GM18520 (cell line): ENCODE data around the gene ARL4C.
"Not testable (repeated sequence)": the region's sequence is repeated elsewhere in the genome, so short reads cannot be mapped to it uniquely, and the experiment has no call there.

Source experiments
- ATAC-seq: cut with Tn5 transposase; IDR thresholded peaks from one replicate; pipeline ENCODE4 v1.9.1; 2021; ENCODE audit not compliant: unreplicated experiment

The ARL4C gene

DNA sequence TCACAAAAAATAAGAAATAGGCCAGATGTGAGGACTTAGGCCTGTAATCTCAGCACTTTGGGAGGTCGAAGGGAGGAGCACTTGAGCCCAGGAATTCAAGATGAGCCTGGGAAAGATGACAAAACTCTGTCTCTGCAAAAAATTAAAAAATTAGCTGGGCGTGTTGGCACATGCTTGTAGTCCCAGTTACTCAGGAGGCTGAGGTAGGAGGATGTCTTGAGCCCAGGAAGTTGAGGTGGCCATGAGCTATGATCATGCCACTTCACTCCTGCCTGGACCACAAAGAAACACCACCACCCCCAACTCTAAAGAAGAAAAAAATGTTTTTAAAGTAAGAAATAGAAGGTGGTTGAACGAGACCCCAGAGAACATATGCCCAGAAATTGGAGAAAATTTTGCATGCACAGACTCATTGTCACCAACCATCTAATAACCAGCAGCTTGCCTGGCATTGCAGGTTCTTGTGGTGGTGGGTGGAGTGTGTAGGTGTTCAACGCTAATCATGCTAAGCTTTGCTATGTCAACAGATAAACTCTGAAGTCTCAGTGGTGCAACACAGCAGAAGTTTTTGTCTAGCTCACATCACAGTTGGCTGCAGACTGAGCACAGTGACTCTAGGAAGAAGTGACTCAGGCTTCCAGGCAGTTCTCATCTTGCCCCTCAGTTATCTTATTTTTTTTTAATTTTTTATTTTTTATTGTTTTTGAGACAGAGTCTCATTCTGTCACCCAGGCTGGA, 18.6 kb downstream of the ARL4C start:
- no peak for ATAC-seq

GRCh38 chr2:234476766-234477165, 20.1 kb downstream of the ARL4C start:
- no peak for ATAC-seq

DNA sequence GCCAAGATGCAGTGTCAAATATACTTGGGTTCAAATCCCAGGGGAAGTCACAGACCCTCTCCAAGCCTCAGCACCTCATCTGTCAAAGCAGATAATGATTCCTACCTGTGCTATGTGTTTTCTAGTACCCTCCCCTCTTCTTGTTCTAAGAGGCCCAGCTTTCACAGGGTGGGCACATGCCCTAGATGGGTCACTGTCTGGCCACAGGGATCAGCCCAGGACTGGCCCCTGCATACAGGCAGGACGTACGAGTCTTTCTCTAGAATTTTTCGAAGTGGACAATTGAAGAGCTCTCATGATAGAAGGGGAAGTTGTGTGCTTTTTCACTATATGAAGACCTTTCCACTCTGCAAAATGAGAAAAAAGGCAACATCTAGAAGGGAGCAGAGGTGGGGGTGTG, 22.2 kb downstream of the ARL4C start:
- no peak for ATAC-seq

GRCh38 chr2:234472155-234472554, 24.7 kb downstream of the ARL4C start:
- no peak for ATAC-seq

- no peak for ATAC-seq
Measured at GRCh38 chr2:234469972-234470371, 26.9 kb downstream of the ARL4C start.

DNA sequence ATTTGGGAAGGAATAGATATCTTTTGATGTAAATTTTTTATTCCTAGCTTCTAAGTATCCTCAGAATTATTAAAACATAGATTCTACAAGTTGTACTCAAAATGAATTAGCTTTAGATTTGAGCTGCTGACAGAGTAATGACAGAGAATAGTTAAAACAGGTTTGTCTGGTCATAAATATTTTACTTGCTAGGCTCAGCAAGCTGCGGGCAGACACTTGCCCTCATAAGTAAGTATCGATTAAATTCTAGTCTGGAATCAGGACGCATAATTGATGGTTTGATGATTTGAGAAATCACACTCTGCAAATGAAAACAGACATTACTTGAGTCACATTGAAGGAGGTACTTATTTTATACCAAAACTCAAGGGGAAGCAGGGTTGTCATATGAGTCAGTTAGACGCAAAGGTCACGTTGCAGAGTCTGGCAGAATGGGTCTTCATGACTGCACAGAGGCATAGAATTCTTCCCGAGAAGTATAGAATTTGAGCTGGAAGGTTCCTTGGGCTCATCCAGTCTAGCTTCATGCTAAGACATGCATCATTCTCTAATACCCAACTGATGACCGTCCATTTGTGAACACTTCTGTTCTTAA, 27.5 kb downstream of the ARL4C start:
- no peak for ATAC-seq

DNA sequence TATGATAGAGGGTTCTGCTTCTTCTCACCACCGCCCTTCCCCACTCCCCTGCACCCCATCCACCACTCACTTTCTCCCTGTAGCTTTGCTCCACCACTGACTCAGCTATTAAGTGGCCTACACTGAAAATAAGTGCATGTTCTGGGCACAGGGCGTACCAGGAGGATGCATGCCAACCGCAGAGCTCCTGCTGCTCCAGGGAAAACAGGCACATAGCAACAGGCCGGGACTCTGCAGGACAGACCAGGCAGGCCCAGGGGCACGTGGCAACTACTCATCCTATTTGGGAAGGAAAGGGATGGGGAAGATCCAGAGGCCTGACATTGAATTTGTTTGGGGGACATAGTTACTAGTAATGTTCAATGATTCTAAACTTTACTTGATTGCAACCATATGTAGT, 28.4 kb downstream of the ARL4C start:
- no peak for ATAC-seq

- no peak for ATAC-seq
Measured at GRCh38 chr2:234467289-234467688, 29.6 kb downstream of the ARL4C start.

- no peak for ATAC-seq
Measured at GRCh38 chr2:234464291-234464645, 32.6 kb downstream of the ARL4C start.

GRCh38 chr2:234463626-234464290, 33.1 kb downstream of the ARL4C start:
- no peak for ATAC-seq

- ATAC-seq: no peak
Measured at GRCh38 chr2:234462218-234462992, 34.5 kb downstream of the ARL4C start.

DNA sequence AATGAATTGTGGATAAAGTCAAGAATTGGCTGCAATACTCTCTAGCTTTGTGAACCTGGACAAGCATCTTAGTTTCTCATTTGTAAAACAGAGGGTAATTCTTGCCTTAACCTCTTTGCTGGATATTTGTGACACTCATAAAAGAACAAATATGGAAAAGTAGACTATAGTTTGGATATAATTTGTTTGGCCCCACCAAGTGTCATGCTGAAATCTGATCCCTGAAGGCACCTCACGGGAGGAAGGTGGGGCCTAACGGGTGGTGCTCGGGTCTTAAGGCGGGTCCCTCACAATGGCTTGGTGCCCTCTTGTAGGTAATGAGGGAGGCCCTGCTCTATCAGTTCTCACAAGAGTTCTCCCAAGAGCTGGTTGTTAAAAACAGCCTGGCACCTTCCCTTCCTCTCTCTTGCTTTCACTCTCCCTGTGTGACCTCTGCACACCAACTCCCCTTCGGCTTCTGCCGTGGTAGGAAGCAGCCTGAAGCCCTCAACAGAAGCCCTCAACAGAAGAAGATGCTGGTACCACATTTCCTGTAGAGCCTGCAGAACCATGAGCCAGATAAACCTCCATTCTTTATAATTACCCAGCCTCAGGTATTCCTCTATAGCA, 37.4 kb downstream of the ARL4C start:
- no peak for ATAC-seq

DNA sequence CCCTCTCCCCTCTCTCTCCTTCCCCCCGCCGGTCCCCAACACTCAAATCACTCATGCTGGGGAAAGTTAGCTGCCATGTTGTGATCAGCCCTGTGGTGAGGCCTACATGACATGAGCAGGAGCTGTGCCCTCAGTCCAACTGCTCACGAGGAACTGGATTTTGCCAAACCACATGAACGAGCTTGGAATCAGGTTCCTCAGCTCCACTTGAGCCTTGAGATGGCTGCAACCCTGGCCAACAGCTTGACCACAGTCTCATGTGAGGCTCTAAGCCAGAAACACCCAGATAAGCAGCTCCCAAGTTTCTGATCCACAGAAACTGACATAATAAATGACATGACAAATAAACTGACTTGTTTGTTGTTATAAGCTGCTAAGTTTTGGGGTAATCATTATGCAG, 38.4 kb downstream of the ARL4C start:
- ATAC-seq: no peak

GRCh38 chr2:234457421-234457820, 39.5 kb downstream of the ARL4C start:
- no peak for ATAC-seq

GRCh38 chr2:234455246-234455645, 41.6 kb downstream of the ARL4C start:
- ATAC-seq: not testable (repeated sequence)

DNA sequence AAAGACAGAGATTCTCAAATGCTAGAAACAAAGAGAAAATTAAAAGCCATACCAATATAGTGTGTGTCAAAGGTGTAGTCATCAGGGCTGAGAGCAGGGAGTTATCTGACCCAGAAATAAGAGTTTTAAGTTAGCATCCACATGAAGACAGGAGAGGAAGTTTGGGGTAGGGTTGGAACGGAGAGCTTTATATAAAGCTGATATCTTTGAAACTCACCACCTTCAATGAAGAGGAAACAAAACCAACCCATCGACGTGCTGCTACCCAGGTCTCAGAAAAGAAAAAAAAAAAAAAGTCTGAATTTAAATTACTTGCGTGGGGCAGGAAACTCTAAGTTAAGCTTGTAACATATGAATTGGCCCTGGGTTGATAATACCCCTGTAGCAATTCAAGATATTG, 42.4 kb downstream of the ARL4C start:
- no peak for ATAC-seq

GRCh38 chr2:234453216-234453615, 43.7 kb downstream of the ARL4C start:
- ATAC-seq: no peak

DNA sequence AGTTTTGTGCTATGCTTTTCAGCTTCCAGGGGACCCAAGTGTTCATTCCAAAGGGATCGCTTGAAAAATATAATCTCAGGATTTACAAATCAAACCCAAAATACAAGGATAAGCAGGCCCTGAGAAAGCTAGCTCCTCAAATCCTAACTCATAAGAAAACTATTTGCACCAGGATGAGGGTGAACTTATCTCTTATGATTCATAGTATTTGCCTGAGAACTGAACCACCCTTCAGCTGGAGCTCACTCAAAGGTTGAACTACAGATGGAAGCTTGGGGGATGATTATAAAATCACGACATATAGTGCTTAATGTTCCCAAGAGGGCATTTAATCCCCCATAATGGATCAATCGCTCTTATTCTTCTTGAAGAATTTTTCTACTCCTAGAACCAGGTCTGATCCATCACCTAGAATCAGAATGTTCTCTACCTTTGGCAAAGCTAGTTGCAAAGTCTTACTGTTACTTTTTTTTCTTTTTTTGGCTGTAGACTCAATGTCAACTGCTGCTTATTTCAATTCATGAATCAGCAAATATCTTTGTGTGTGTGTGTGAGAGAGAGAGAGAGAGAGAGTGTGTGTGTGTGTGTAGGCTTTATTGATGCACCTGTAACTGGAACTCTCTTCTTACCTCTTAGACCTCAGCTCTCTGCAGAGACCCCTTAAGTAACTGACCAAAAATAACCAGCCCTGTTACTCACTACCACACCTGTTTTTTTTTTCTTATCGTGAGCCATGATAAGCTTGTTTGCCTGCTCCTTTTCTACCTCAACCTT, 44.8 kb downstream of the ARL4C start:
- ATAC-seq: no peak

DNA sequence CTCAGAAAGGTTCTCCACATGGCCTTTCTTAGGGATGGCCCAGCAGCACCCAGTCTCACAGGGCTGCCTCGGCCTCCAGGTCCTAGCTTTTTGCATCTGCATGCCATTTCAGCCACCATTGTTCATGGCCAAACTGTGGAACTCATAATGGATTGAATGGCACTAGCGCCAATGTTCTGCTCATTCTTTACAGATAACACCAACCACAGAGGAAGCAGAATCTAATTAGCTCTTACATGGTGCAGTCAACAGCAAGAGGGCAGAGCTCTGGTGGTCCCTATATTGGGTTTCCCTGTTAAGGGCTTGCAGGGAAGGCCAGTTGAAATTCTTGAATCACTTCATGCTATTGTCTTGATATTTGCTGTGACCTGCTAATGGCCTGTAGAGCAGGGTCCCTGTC, 45.6 kb downstream of the ARL4C start:
- no peak for ATAC-seq

DNA sequence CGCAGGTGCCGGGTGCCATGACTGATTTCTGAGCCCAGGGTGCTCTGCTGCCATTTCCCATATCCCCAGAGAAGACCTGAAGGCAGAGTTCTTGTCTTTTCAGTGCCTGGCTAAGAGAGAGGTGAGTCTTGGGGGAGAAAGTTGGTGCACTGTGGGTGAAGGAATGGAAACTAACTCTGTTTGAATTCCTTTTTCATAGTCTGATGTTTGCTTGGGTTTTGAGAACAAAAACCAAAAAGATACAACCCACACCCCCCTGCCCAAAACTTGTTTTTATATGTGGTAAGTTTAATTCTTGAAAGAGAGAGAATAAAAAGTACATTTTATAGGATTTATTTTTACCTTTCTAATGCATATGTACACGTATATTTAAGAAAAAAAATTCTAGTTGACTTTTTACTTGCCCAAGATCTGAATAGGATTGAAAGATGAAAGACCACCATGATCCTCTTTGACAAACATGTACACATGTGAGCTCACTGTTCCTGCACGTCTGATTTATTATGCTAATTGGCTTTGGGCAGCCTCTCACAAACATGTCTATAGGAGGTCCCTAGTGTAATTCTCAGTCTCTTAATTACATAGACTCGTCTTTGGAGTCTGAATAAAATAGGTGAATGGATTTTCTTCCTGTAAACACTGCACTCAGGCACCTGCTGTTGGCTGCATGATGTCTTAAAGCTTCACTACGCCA, 46.3 kb downstream of the ARL4C start:
- ATAC-seq: no peak
